Lower leg skin (tissue), 4 donors: ENCODE measurements around the gene SLC25A44. TPM values are rescaled to one million over a fixed set of nuclear protein-coding genes. Genes with fewer than 3 reads are reported as not detected.

Experiments used
- DNase-seq, 2 donors: peaks; one replicate each; pipeline ENCODE4 v3.0.0-alpha.2; 2019; ENCODE audit warnings: low spot score in 2 of 2
- H3K4me3 ChIP-seq: fragments of 200-600 bp; sonication (generic); 2 replicates; pipeline ENCODE4 v1.5.1; 2017; ENCODE audit warnings: mild to moderate bottlenecking, low read depth; ENCODE audit not compliant: poor library complexity, severe bottlenecking
- POLR2A ChIP-seq, 2 donors: fragments of 450-650 bp; IDR thresholded peaks; one replicate each; pipeline ENCODE4 v1.6.1; 2016 to 2017; ENCODE audit warnings: antibody characterized with exemption in 2 of 2, mild to moderate bottlenecking in 1 of 2, moderate library complexity in 1 of 2
- WGBS, 2 donors: methylation state at CpG; one replicate each; pipeline ENCODE4 v1.1.5; 2018; 5-methylcytosine and 5-hydroxymethylcytosine counted together
- intact Hi-C: fragments of 100-400 bp; cut with DNase I; formaldehyde crosslinking; loops from one replicate; pipeline ENCODE4 v1.15.0; 2023; ENCODE audit warnings: low total_unique reads
- total RNA-seq, 4 donors: library from RNA; depleted of rRNA; stranded (reverse); fragments of >200 nt; gene quantifications; one replicate each; pipeline ENCODE4 v1.1.0, GENCODE V29; 2016
- TF ChIP-seq, protein P1 (sequence below), 3 donors: fragments of 450-650 bp; IDR thresholded peaks; one replicate each; pipeline ENCODE4 v1.5.1; 2016; ENCODE audit warnings: antibody characterized with exemption in 3 of 3, mild to moderate bottlenecking in 3 of 3, moderate library complexity in 2 of 3

Gene SLC25A44
- total RNA-seq, 4 donors from 2014 or later, result 11.3 to 15.3 (median 13.3) TPM

DNA sequence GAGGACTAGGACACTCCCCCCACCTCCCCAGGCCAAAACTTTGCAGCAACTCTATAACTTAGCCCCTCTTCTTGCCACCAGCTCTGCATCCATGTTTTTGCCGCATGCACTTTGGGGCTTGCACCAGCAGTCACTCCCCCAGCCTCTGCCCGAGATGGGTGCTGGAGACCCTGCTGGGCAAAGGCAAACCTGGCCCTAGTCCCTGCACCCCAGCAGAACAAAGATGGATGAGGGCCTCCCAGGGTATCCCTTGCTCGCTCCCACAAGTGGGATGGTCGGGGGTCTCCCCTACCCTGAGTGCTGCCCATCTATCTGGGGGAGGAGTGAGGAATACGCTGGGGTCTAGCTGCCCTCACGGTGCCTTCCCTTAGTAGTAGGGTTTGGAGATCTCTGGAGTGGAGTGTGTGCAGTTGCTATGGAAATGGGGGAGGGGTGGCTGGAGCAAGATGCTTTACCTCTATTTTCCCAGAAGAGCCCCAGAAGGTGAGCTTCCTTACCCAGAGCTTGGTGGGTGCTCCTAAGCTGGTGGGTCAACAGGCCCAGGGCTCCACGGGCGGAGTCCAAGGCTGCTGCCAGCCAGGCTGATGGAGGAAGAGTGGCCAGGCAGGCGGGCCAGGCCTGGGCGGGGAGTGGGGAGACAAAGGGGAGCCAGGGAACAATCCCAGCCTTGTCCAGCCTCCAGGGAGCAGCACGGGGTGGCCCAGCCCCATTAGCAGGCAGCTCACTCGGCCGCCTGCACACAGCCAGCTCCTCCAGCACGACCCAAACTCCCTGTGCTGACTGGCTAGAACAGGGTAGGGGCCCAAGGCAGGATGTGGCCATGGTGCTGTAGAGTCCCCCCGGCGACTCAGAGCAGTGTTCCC is 53.8 kb downstream of the SLC25A44 start, which contains the start of gene PAQR6:
TSS of gene PAQR6 (minus strand) at position 597 of the 863 bp plus-strand sequence. CDS start 1,325 bp downstream, outside the sequence.
- no peak for TF ChIP-seq POLR2A (IDR thresholded peaks at IDR 0.05)
- TF ChIP-seq, protein P1, sequence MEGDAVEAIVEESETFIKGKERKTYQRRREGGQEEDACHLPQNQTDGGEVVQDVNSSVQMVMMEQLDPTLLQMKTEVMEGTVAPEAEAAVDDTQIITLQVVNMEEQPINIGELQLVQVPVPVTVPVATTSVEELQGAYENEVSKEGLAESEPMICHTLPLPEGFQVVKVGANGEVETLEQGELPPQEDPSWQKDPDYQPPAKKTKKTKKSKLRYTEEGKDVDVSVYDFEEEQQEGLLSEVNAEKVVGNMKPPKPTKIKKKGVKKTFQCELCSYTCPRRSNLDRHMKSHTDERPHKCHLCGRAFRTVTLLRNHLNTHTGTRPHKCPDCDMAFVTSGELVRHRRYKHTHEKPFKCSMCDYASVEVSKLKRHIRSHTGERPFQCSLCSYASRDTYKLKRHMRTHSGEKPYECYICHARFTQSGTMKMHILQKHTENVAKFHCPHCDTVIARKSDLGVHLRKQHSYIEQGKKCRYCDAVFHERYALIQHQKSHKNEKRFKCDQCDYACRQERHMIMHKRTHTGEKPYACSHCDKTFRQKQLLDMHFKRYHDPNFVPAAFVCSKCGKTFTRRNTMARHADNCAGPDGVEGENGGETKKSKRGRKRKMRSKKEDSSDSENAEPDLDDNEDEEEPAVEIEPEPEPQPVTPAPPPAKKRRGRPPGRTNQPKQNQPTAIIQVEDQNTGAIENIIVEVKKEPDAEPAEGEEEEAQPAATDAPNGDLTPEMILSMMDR (IDR thresholded peaks at IDR 0.05), result no peak
- intact Hi-C loops, result no loop called here
- H3K4me3 ChIP-seq, result no peak within 1 kb of the TSS
- 36 to 39% methylated on average over 9 to 14 of the region's 16 CpGs for WGBS, 2 donors
- DNase-seq, result no peak

DNA sequence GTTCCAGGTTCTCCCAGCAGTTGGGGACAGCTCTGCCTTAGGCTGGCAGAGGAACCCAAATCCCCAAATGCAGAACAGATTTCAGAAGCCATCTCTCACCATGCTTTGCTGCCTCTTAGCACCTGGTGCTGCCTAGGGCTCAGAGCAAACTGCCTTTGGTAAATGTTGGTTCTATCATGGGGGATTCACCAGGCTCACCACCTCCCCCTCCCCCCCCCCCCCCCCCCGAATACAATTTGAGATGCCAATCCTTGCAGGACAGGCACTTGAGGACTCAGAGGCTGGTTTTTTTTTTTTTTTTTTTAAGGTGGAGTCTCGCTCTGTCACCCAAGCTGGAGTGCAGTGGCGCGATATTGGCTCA is 54.4 kb downstream of the SLC25A44 start:
- WGBS, 2 donors, result 65 to 76% methylated on average over 4 of the region's 4 CpGs
- no peak for DNase-seq
- intact Hi-C loops, result no loop called here
- no peak overlapping the region for H3K4me3 ChIP-seq
- TF ChIP-seq POLR2A (IDR thresholded peaks at IDR 0.05), result no peak
- TF ChIP-seq, protein P1 (IDR thresholded peaks at IDR 0.05), result no peak

DNA sequence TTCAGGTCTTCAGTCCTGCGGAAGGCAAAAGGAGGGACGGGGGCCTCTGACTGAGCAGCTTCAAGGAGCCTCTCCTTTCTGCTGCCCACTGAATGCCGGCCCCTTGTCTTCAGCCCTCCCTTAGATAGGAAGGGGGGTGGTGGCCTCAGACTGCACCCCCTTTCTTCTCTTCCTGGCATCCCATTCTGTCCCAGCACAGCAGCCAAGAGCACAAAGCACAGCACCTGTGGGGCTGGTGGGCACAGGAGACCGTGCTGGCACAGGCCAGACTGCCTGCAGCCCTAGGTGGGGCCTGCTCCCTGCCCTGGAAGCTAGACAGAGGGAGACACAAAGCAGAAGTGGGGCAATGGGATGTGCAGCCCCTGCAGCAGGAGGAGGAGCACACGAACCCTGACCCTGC is 55.7 kb downstream of the SLC25A44 start:
- H3K4me3 ChIP-seq, result no peak overlapping the region
- 37 to 58% methylated on average over 4 to 5 of the region's 5 CpGs for WGBS, 2 donors
- intact Hi-C loops, result no loop called here
- DNase-seq, result no peak
- TF ChIP-seq, protein P1 (IDR thresholded peaks at IDR 0.05), result no peak
- TF ChIP-seq POLR2A (IDR thresholded peaks at IDR 0.05), result no peak

DNA sequence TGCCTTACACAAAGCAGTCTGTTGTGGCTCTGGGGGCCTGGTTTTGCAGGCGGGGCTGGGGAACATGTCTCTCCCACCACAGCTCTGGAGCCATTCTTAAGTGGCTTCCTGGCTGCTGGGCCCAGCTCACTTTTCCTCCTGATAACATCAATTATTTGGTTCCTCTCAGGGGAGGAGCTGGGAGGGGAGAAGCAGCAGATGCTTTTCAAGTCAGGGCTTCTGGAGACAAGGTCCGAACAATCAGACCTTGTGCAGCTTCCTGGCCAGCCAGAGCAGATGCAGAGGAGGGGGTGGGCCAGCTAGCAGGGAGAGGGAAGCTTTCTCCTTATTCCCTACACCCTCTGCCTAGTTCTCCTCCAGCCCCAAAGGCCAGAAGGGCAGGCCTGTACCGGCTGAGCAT is 57.6 kb downstream of the SLC25A44 start:
- no peak for DNase-seq
- intact Hi-C loops, result no loop called here
- TF ChIP-seq, protein P1 (IDR thresholded peaks at IDR 0.05), result no peak
- no peak for TF ChIP-seq POLR2A (IDR thresholded peaks at IDR 0.05)
- no peak overlapping the region for H3K4me3 ChIP-seq
- WGBS, 2 donors, result 33 to 38% methylated on average over 3 of the region's 3 CpGs

DNA sequence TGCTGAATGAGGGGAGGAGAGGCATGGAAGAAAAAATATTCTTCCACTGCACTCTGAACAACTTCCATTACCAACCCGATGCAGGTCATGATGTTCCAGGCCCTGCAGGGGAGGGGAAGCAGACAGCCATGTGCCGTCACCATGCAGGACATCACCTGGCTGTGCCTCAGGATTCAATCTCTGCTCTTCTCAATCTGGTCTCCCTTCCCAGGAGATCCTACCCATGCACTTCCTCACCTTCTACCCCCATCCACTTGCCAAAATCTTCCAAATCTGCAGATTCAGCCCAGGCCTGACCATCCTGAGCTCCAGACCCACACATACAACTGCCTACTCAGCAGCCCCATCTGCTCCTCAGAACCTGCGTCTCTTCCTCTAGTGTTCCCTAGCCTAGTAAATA is 59.7 kb downstream of the SLC25A44 start:
- WGBS, 2 donors, result 75 to 77% methylated on average over 3 of the region's 3 CpGs
- TF ChIP-seq, protein P1 (IDR thresholded peaks at IDR 0.05), result no peak
- TF ChIP-seq POLR2A (IDR thresholded peaks at IDR 0.05), result no peak
- H3K4me3 ChIP-seq, result no peak overlapping the region
- intact Hi-C loops, result no loop called here
- DNase-seq, result no peak
